HG02642 (cell line): Measurements from ENCODE around the gene SPATA31C2.
"Not testable (repeated sequence)": the region's sequence is repeated elsewhere in the genome, so short reads cannot be mapped to it uniquely, and the experiment has no call there.

Experiments used
- ATAC-seq: cut with Tn5 transposase; IDR thresholded peaks from one replicate; pipeline ENCODE4 v1.9.1; 2021; ENCODE audit warnings: mild to moderate bottlenecking; ENCODE audit not compliant: unreplicated experiment, poor library complexity

SPATA31C2 gene

GRCh38 chr9:88127700-88128300 lies 10.5 kb downstream of the SPATA31C2 start:
- ATAC-seq, result not testable (repeated sequence)

GRCh38 chr9:88123413-88123812 lies 14.9 kb downstream of the SPATA31C2 start:
- not testable (repeated sequence) for ATAC-seq

- ATAC-seq, result not testable (repeated sequence)
Observed at GRCh38 chr9:88118121-88118520, 20.2 kb downstream of the SPATA31C2 start.

GRCh38 chr9:88114968-88115612 lies 23.2 kb downstream of the SPATA31C2 start:
- ATAC-seq, result not testable (repeated sequence)

- ATAC-seq, result not testable (repeated sequence)
Observed at GRCh38 chr9:88114283-88114967, 23.9 kb downstream of the SPATA31C2 start.

- not testable (repeated sequence) for ATAC-seq
Observed at GRCh38 chr9:88113156-88114130, 24.8 kb downstream of the SPATA31C2 start.

GRCh38 chr9:88110026-88110425 lies 28.2 kb downstream of the SPATA31C2 start:
- ATAC-seq, result no peak

- no peak for ATAC-seq
Observed at GRCh38 chr9:88108779-88109178, 29.5 kb downstream of the SPATA31C2 start.

GRCh38 chr9:88106492-88106891 lies 31.8 kb downstream of the SPATA31C2 start:
- ATAC-seq, result no peak

GRCh38 chr9:88092797-88093331 lies 45.4 kb downstream of the SPATA31C2 start:
- ATAC-seq, result no peak

GRCh38 chr9:88090151-88090581 lies 48.1 kb downstream of the SPATA31C2 start:
- no peak for ATAC-seq

GRCh38 chr9:88087906-88088305 lies 50.4 kb downstream of the SPATA31C2 start:
- no peak for ATAC-seq

GRCh38 chr9:88085476-88085875 lies 52.8 kb downstream of the SPATA31C2 start:
- ATAC-seq, result no peak

GRCh38 chr9:88084357-88085183 lies 53.7 kb downstream of the SPATA31C2 start:
- ATAC-seq, result no peak
